Lower leg skin (tissue), 4 donors: ENCODE results near the gene LIMS2. TPM values are rescaled to one million over a fixed set of nuclear protein-coding genes. Genes with fewer than 3 reads are reported as not detected.

Source experiments
- DNase-seq, 2 donors: peaks; one replicate each; pipeline ENCODE4 v3.0.0-alpha.2; 2019; ENCODE audit warnings: low spot score in 2 of 2
- H3K4me3 ChIP-seq: fragments of 200-600 bp; sonication (generic); 2 replicates; pipeline ENCODE4 v1.5.1; 2017; ENCODE audit warnings: mild to moderate bottlenecking, low read depth; ENCODE audit not compliant: poor library complexity, severe bottlenecking
- CTCF ChIP-seq, 3 donors: fragments of 450-650 bp; IDR thresholded peaks; one replicate each; pipeline ENCODE4 v1.5.1; 2016; ENCODE audit warnings: antibody characterized with exemption in 3 of 3, mild to moderate bottlenecking in 3 of 3, moderate library complexity in 2 of 3
- POLR2A ChIP-seq, 2 donors: fragments of 450-650 bp; IDR thresholded peaks; one replicate each; pipeline ENCODE4 v1.6.1; 2016 to 2017; ENCODE audit warnings: antibody characterized with exemption in 2 of 2, mild to moderate bottlenecking in 1 of 2, moderate library complexity in 1 of 2
- WGBS, 2 donors: methylation state at CpG; one replicate each; pipeline ENCODE4 v1.1.5; 2018; 5-methylcytosine and 5-hydroxymethylcytosine counted together
- intact Hi-C: fragments of 100-400 bp; cut with DNase I; formaldehyde crosslinking; loops from one replicate; pipeline ENCODE4 v1.15.0; 2023; ENCODE audit warnings: low total_unique reads
- total RNA-seq, 4 donors: library from RNA; depleted of rRNA; stranded (reverse); fragments of >200 nt; gene quantifications; one replicate each; pipeline ENCODE4 v1.1.0, GENCODE V29; 2016

The LIMS2 gene
- total RNA-seq, 4 donors from 2014 or later: 7.5 to 19.4 (median 11.4) TPM

- peak in 1 of 2 donors; percentile 67 for DNase-seq
- no peak for TF ChIP-seq POLR2A (IDR thresholded peaks at IDR 0.05)
- no peak for TF ChIP-seq CTCF (IDR thresholded peaks at IDR 0.05)
- no peak overlapping the region for H3K4me3 ChIP-seq
- WGBS, 2 donors: 94 to 97% methylated on average over 14 to 15 of the region's 15 CpGs
- intact Hi-C loops: no loop called here
These were observed 53.3 kb downstream of the LIMS2 start for GRCh38 chr2:127621981-127622431.

GRCh38 chr2:127620866-127621265 lies 54.5 kb downstream of the LIMS2 start:
- intact Hi-C loops: no loop called here
- WGBS, 2 donors: 70 to 74% methylated on average over 3 of the region's 3 CpGs
- H3K4me3 ChIP-seq: no peak overlapping the region
- DNase-seq: no peak
- TF ChIP-seq POLR2A (IDR thresholded peaks at IDR 0.05) (no peak), CTCF (IDR thresholded peaks at IDR 0.05) (no peak)

- DNase-seq: peak in 1 of 2 donors; percentile 64
- no peak overlapping the region for H3K4me3 ChIP-seq
- intact Hi-C loops: no loop called here
- TF ChIP-seq CTCF (IDR thresholded peaks at IDR 0.05) (no peak), POLR2A (IDR thresholded peaks at IDR 0.05) (no peak)
- WGBS, 2 donors: 56 to 60% methylated on average over 16 of the region's 16 CpGs
These were observed 55.2 kb downstream of the LIMS2 start for GRCh38 chr2:127619877-127620705.

GRCh38 chr2:127619203-127619590 lies 56.1 kb downstream of the LIMS2 start:
- TF ChIP-seq CTCF (IDR thresholded peaks at IDR 0.05): no peak
- DNase-seq: peak in 1 of 2 donors; percentile 52
- WGBS, 2 donors: 94 to 99% methylated on average over 6 of the region's 6 CpGs
- H3K4me3 ChIP-seq: no peak overlapping the region
- intact Hi-C loops: no loop called here

- no peak overlapping the region for H3K4me3 ChIP-seq
- intact Hi-C loops: no loop called here
- 57 to 62% methylated on average over 7 of the region's 7 CpGs for WGBS, 2 donors
- TF ChIP-seq CTCF (IDR thresholded peaks at IDR 0.05): no peak
- TF ChIP-seq POLR2A (IDR thresholded peaks at IDR 0.05): no peak
- DNase-seq: peak in 1 of 2 donors; percentile 62
These were observed 56.7 kb downstream of the LIMS2 start for GRCh38 chr2:127618551-127619202.
